LoVo (cell line): ENCODE data around the gene DGCR6L.
A peak's percentile ranks its signal among the peaks of the same experiment; 100 is the strongest.
"Not testable (repeated sequence)": the region's sequence is repeated elsewhere in the genome, so short reads cannot be mapped to it uniquely, and the experiment has no call there.

Experiments used
- DNase-seq: peaks from one replicate; pipeline ENCODE4 v3.0.0-alpha.2; 2016; ENCODE audit warnings: low spot score

The DGCR6L gene

DNA sequence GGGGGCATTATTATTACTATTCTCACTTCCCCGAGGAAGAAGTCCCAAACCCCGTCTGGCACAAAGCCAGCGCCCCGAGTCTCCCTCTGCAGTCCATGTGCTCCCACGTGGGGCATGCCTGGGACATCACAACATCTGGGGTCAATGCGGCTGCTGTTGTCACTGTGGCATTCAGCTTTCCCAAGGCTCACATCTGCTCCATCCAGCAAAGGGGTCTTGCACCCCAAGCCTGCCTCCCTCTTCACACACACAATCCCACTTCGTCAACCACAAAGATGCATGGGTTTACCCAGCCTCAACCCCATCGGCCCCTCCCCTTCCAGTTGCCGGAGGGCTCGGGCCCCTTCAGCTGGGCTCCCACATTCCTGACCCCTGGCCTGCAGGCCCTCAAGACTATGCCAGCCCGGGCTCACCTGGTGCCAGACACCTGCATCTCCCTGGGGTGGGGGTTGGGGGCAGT lies 28.2 kb downstream of the DGCR6L start:
- DNase-seq, result no peak

DNA sequence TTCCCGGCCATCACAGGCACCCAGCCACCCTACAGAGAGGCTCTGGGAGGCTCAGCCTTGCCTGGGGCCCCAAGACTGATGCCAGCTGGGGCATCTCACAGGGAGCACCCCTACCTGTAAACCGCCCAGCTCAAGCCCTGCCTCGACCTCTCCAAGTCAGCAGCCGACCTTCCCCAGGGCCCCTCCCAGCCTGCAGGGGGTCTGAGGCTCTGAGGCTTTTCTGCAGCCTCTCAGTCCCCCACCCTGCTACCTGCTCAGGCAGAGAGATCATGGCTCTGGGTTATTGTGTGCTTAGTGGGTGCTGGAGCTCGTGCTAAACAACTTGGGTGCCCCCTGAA lies 28.6 kb downstream of the DGCR6L start:
- DNase-seq, result no peak

DNA sequence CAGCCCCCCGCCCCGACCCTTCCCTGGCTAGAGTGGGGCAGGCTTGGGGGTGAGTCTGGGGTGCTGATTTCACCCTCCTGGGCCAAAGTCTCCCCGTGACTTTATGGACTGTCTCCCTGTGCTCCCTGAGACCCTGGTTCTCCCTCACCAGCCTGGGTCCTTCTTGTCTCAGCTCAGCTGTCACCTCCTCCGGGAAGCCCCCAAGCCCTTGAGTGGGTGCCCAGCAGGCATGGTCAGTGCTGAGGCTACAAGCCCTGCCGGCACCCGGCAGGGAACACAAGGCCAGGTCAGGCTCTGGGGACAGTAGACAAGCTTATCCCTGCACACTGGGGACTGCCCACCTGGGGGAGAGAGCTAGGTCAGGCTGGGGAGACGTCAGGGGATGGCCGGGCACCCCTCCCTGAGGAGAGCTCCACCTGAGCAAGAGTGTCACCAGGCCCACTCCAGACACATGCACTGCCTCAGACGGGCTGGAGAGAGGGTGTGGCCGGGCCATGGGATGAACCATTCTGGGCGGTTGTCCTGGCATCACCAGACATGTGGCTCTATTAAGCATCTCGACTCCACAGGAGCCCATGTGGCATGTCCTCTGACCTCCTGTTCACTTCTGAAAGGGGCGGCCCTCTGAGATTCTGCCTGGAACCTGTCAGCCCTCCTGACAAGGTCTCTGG lies 29.1 kb downstream of the DGCR6L start:
- no peak for DNase-seq

- DNase-seq, result no peak
Observed at GRCh38 chr22:20290045-20290392, 29.8 kb downstream of the DGCR6L start.

GRCh38 chr22:20289182-20290044 lies 30.4 kb downstream of the DGCR6L start:
- DNase-seq, result not testable (repeated sequence)

GRCh38 chr22:20286784-20287423 lies 33.0 kb downstream of the DGCR6L start:
- DNase-seq, result not testable (repeated sequence)

- not testable (repeated sequence) for DNase-seq
Observed at GRCh38 chr22:20286312-20286660, 33.6 kb downstream of the DGCR6L start.

DNA sequence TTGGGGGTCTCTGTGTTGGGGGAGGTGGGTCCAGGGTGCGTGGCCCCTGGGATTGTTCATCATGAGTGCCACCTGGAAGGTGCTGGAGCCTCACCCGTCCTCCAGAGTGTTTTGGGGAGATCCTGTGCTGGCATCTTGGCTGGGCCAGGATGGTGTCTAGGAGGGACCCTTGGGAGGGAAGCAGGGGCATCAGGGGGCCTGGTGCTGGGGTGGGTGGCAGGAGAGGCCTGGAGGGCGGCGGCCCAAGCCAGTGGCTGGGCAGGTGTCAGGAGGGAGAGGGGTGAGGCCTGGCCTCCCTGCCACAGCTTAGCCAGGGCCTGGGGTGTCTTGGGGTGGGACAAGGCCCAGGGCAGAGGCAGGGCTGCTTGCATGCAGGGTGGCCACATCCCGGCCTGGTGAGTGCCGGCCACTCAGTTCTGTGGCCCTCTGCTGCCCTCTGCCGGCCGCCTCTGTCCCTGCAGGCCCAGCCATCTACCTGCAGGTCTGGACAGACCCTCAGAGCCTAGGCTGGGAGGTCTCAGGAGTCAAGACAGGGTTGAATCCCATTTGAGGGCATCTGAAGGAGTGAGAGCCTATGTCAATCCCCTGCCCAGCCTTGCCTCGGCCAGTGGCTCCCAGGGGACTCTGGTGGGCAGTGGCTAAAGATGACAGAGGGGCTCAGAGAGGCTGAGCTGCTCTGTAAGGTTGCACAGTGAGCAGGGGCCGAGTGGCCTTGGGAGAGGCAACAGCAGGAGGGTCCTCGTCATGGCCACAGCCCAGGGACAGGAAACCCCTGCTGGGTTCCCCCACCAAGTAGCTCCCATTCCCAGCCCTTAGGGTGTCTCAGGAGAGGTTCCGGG lies 34.2 kb downstream of the DGCR6L start:
- DNase-seq, result peak; percentile 42

GRCh38 chr22:20284471-20285086 lies 35.3 kb downstream of the DGCR6L start:
- no peak for DNase-seq

- no peak for DNase-seq
Observed at GRCh38 chr22:20283674-20284066, 36.2 kb downstream of the DGCR6L start.

- no peak for DNase-seq
Observed at GRCh38 chr22:20282901-20283673, 36.8 kb downstream of the DGCR6L start.

- DNase-seq, result no peak
Observed at GRCh38 chr22:20281891-20282290, 38.0 kb downstream of the DGCR6L start.

- not testable (repeated sequence) for DNase-seq
Observed at GRCh38 chr22:20281473-20281872, 38.4 kb downstream of the DGCR6L start.

DNA sequence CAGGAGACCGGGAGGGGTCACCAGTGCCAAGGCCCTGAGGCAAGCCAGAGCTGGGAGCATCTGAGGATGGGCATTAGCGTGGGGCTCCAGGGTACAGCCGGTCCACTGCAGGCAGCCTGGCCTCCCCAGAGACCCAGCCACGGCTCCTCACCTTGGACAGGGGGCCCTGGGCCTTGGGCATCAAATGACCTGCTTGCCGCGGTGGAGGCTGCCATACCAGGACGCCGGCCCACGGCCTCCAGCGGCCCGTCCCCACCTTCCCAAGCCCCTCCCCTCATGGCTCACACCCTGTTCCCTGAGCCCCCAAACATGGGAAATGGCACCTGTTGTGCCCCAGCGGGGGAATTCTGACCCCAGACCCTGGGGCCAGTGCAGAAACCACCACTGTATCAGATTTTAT lies 39.0 kb downstream of the DGCR6L start:
- no peak for DNase-seq

DNA sequence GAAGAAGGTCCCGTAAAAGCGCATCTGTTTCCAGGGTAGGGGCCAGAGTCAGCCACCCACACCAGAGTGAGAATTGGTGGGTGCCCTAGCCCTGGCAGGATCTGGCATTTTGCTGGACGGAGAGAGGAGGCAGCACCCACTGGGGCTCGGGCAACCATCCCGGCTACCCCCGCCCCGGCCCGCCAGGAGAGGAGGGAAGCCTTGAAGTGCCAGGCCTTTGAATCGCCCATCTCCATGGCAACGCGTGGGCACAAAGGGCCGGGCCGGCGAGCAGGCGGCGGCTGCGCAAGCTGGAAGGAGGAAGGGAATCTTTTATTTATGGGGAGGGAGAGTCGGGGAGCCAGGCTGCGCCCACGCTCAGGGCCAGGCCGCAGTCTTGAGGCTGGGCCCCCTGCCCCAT lies 39.7 kb downstream of the DGCR6L start:
- DNase-seq, result not testable (repeated sequence)

DNA sequence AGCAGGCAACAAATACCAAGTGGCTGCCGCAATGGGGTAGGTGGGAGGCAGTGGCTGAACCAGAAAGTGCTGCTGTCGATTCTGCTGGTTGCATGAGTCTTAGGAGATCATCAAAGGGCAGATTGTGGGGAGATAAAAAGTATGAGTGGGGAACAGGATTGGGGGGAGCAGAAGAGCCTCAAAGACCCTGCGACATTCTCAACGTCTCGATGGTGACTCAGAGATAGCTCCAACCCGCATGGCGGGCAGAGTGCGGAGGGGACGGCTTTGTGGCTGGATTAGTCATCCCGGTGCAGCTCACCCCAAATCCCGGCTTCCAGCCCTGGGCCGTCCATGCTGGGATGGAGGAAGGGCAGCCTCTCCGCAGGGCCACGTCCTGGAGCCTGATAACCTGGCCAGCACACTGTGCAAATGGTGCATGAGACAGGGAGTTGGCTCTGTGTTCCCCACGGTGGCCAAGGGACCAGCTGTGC lies 40.2 kb downstream of the DGCR6L start:
- no peak for DNase-seq

- not testable (repeated sequence) for DNase-seq
Observed at GRCh38 chr22:20278726-20279490, 41.0 kb downstream of the DGCR6L start.

DNA sequence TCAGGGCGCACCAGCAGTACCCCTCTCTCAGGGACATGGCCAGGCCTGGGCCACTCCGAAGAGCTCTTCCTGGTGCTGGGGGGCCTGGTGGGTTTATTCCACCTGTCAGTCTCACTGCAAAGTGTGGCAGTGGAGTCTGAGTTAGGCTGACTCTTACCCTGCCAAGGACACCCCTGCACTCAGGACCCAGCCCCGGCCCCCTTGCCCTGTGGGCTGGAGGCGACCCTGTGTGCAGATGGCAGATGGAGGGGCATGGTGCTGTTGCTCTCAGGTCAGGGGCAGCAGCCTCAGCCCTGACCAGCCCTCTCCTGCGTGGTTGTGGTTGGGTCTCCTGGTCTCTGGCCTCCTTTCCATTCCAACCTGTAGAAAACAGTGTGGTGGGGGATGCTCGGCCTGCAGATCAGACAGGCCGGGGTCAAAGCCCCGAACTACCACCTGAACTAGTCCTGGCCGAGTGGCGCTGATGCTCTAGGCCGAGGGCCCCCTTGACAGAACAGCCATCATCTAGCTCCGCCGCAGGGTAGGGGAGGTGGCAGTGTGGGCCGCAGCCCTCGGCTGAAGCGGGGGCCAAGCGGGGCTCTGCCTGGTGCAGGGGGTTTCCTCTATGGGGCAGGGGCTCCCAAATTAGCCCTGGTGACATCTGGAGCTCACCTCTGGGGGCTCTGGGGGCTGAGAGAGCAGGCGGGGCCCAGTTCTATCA lies 41.8 kb downstream of the DGCR6L start:
- DNase-seq, result not testable (repeated sequence)

GRCh38 chr22:20276468-20276867 lies 43.4 kb downstream of the DGCR6L start:
- no peak for DNase-seq
